ENCODE results near the gene HTR4. TPM values are rescaled to one million over a fixed set of nuclear protein-coding genes. Genes with fewer than 3 reads are reported as not detected.

HTR4 gene
- total RNA-seq, 1 experiment from 2014 or later: not detected

- H4K20me1 ChIP-seq (ENCODE audit: insufficient read depth): no peaks in the 10 kb centered on the region
- H3K4me3 ChIP-seq (replicated peaks in 1 of 2; ENCODE audit: low read depth in 1 of 2, low read length in 2 of 2): no peak overlapping the region
- TF ChIP-seq ATF3 (IDR thresholded peaks at IDR 0.05) (no peak), ZFX (IDR thresholded peaks at IDR 0.05) (no peak), SRF (IDR thresholded peaks at IDR 0.05; ENCODE audit: low read depth) (no peak), POLR2AphosphoS5 (IDR thresholded peaks at IDR 0.05; ENCODE audit: low read depth, low read length) (no peak), CEBPB (IDR thresholded peaks at IDR 0.05; ENCODE audit: low read depth) (no peak), EZH2 (IDR thresholded peaks at IDR 0.05) (no peak), EGR1 (IDR thresholded peaks at IDR 0.05; ENCODE audit: low read depth) (no peak), ELF1 (IDR thresholded peaks at IDR 0.05; ENCODE audit: borderline replicate concordance, low read depth) (no peak), TCF7L2 (IDR thresholded peaks at IDR 0.05; ENCODE audit: borderline replicate concordance, extremely low read depth, insufficient read depth, insufficient read length) (no peak), CTCF (IDR thresholded peaks at IDR 0.05 in 2 of 3, conservative IDR thresholded peaks at IDR 0.05 in 1 of 3; ENCODE audit: borderline replicate concordance in 1 of 3, insufficient read depth in 1 of 3, low read depth in 2 of 3, low read length in 2 of 3) (no peak), FOSL1 (IDR thresholded peaks at IDR 0.05; ENCODE audit: low read depth) (no peak), REST (IDR thresholded peaks at IDR 0.05; ENCODE audit: low read depth) (no peak), EZH2phosphoT487 (IDR thresholded peaks at IDR 0.05; ENCODE audit: borderline replicate concordance) (no peak), SP1 (IDR thresholded peaks at IDR 0.05; ENCODE audit: low read depth) (no peak)
- TF ChIP-seq, protein P1, sequence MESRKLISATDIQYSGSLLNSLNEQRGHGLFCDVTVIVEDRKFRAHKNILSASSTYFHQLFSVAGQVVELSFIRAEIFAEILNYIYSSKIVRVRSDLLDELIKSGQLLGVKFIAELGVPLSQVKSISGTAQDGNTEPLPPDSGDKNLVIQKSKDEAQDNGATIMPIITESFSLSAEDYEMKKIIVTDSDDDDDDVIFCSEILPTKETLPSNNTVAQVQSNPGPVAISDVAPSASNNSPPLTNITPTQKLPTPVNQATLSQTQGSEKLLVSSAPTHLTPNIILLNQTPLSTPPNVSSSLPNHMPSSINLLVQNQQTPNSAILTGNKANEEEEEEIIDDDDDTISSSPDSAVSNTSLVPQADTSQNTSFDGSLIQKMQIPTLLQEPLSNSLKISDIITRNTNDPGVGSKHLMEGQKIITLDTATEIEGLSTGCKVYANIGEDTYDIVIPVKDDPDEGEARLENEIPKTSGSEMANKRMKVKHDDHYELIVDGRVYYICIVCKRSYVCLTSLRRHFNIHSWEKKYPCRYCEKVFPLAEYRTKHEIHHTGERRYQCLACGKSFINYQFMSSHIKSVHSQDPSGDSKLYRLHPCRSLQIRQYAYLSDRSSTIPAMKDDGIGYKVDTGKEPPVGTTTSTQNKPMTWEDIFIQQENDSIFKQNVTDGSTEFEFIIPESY (IDR thresholded peaks at IDR 0.05; ENCODE audit: extremely low read depth, insufficient replicate concordance, low read length): no peak
- CTCF ChIA-PET: no interaction called here
- no peak overlapping the region for H3K4me2 ChIP-seq (ENCODE audit: low read length)
- POLR2A ChIA-PET: no interaction called here
- intact Hi-C loops (cut with micrococcal nuclease): no loop called here
- no peak overlapping the region for H3K9ac ChIP-seq (ENCODE audit: low read length)
- RAD21 ChIA-PET (ENCODE audit: low non-redundant PET in 1 of 2, low total read pairs in 2 of 2, uncharacterized antibody in 2 of 2, unreplicated experiment in 2 of 2): no interaction called here
- no peaks in the 10 kb centered on the region for H3K4me1 ChIP-seq (ENCODE audit: control insufficient read depth in 1 of 2, insufficient read depth in 2 of 2, low read length in 2 of 2)
- ATAC-seq (no peak), DNase-seq (ENCODE audit: low read depth, low spot score) (no peak)
- no peaks in the 10 kb centered on the region for H3K9me2 ChIP-seq (ENCODE audit: insufficient read depth)
- no TSS peak for BruUV-seq (replicated peaks)
- no peaks in the 10 kb centered on the region for H3K9me3 ChIP-seq (ENCODE audit: control insufficient read depth in 1 of 2, insufficient read depth in 1 of 2, low read depth in 1 of 2, low read length in 2 of 2)
- H3K27ac ChIP-seq (ENCODE audit: low read depth, low read length): no peak overlapping the region
- no peaks in the 10 kb centered on the region for H3K27me3 ChIP-seq (ENCODE audit: insufficient read depth, low read length)
- H3K36me3 ChIP-seq (ENCODE audit: control insufficient read depth in 1 of 2, insufficient read depth in 2 of 2, low read length in 2 of 2): no peaks in the 10 kb centered on the region
- no peak overlapping the region for H2AFZ ChIP-seq (ENCODE audit: low read depth, low read length, poor library complexity, severe bottlenecking)
- no peaks in the 10 kb centered on the region for H3K79me2 ChIP-seq (ENCODE audit: insufficient read depth, low read length)
These were observed 47.8 kb upstream of the HTR4 start for GRCh38 chr5:148702019-148702596.
